ENCODE measurements around the gene SLC6A6. TPM values are rescaled to one million over a fixed set of nuclear protein-coding genes. Genes with fewer than 3 reads are reported as not detected.

The SLC6A6 gene
- total and polyA plus RNA-seq, 2 experiments from 2014 or later: 27.5 to 150 TPM

- TF ChIP-seq, protein P1, sequence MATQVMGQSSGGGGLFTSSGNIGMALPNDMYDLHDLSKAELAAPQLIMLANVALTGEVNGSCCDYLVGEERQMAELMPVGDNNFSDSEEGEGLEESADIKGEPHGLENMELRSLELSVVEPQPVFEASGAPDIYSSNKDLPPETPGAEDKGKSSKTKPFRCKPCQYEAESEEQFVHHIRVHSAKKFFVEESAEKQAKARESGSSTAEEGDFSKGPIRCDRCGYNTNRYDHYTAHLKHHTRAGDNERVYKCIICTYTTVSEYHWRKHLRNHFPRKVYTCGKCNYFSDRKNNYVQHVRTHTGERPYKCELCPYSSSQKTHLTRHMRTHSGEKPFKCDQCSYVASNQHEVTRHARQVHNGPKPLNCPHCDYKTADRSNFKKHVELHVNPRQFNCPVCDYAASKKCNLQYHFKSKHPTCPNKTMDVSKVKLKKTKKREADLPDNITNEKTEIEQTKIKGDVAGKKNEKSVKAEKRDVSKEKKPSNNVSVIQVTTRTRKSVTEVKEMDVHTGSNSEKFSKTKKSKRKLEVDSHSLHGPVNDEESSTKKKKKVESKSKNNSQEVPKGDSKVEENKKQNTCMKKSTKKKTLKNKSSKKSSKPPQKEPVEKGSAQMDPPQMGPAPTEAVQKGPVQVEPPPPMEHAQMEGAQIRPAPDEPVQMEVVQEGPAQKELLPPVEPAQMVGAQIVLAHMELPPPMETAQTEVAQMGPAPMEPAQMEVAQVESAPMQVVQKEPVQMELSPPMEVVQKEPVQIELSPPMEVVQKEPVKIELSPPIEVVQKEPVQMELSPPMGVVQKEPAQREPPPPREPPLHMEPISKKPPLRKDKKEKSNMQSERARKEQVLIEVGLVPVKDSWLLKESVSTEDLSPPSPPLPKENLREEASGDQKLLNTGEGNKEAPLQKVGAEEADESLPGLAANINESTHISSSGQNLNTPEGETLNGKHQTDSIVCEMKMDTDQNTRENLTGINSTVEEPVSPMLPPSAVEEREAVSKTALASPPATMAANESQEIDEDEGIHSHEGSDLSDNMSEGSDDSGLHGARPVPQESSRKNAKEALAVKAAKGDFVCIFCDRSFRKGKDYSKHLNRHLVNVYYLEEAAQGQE (IDR thresholded peaks at IDR 0.05; ENCODE audit: unreplicated experiment): no peak
- TF ChIP-seq EZH2 (IDR thresholded peaks at IDR 0.05; ENCODE audit: low read depth, unreplicated experiment) (no peak), ZNF114 (CRISPR knock-in tag; IDR thresholded peaks at IDR 0.05) (no peak), CTCF (conservative IDR thresholded peaks at IDR 0.05; ENCODE audit: low read depth in 2 of 2) (no peak), CREB1 (CRISPR knock-in tag; IDR thresholded peaks at IDR 0.05; ENCODE audit: low read depth) (no peak), POLR2AphosphoS5 (IDR thresholded peaks at IDR 0.05; ENCODE audit: low read depth) (no peak)
These were observed 90.8 kb downstream of the SLC6A6 start (continued) for GRCh38 chr3:14492948-14493881.

DNA sequence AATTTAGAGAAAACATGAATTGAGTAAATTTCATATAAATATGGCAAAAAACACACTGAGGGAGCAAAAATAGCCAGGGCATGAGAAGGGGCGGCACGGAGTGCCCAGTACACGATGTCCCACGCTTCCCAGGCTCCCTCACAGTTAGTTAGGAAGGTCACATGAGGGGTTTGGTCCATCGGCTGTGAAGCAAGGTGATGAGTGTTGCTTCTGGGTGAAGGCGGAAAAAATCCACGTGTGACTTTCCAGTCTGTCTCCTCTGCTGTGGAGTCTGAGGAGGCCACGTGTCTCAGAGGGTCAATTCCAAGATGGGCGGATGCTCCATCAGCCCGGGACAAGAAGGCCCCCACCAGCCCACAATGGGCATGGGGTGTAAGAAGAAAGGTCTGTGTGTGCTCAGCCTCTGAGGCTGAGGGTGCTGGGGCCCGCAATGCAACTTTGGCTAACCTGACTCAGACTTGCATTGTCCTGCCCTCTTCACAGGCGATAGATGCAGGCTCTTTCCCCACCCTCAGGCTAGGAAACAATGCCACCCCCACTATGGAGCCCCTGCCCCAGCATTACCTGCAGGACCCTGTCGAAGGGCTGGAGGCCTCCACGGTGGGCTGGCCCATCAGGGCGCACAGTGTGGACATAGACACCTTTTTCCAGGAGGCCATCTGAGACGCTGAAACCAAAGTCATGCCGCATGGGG lies 92.0 kb downstream of the SLC6A6 start:
- no peaks in the 10 kb centered on the region for H3K9me2 ChIP-seq (ENCODE audit: insufficient read depth)
- Mint-ChIP-seq H3K4me3 (no peak overlapping the region), H3K9me3 (no peaks in the 10 kb centered on the region; the same call in 2 of the 3 replicates), H3K4me1 (peaks cover 2% of the 10 kb centered on the region; the same call in 2 of the 3 replicates), H3K27me3 (ENCODE audit: insufficient read depth, low read depth, poor library complexity) (peaks cover 14% of the 10 kb centered on the region), H3K36me3 (ENCODE audit: low read depth) (no peaks in the 10 kb centered on the region), H3K27ac (no peak overlapping the region)
- H3K27ac ChIP-seq (ENCODE audit: low read depth): no peak overlapping the region
- no peak overlapping the region for H3K4me3 ChIP-seq
- no peak overlapping the region for H2AFZ ChIP-seq
- no peaks in the 10 kb centered on the region for H3K4me1 ChIP-seq (ENCODE audit: insufficient read depth)
- no peak for ATAC-seq
- no peaks in the 10 kb centered on the region for H3K79me2 ChIP-seq (replicated peaks; ENCODE audit: insufficient read depth)
- no peaks in the 10 kb centered on the region for H3K27me3 ChIP-seq (ENCODE audit: insufficient read depth)
- DNase-seq (ENCODE audit: low spot score): no peak
- no peaks in the 10 kb centered on the region for H3K36me3 ChIP-seq (ENCODE audit: insufficient read depth)
- 0 out of 2 replicates have a peak, but pooled peaks cover 3% of the 10 kb centered on the region for H4K20me1 ChIP-seq (replicated peaks; ENCODE audit: insufficient read depth)
- H3F3A ChIP-seq (replicated peaks; ENCODE audit: low read depth): no peaks in the 10 kb centered on the region
- no peak overlapping the region for H3K4me2 ChIP-seq
- TF ChIP-seq EZH2 (IDR thresholded peaks at IDR 0.05; ENCODE audit: low read depth, unreplicated experiment) (no peak), EZH2phosphoT487 (IDR thresholded peaks at IDR 0.05; ENCODE audit: unreplicated experiment) (no peak), NANOG (IDR thresholded peaks at IDR 0.05; ENCODE audit: borderline replicate concordance) (no peak), ZNF331 (CRISPR knock-in tag; IDR thresholded peaks at IDR 0.05; ENCODE audit: low read depth) (no peak), STAT1 (IDR thresholded peaks at IDR 0.05; ENCODE audit: unreplicated experiment) (no peak)
- TF ChIP-seq, protein P2, sequence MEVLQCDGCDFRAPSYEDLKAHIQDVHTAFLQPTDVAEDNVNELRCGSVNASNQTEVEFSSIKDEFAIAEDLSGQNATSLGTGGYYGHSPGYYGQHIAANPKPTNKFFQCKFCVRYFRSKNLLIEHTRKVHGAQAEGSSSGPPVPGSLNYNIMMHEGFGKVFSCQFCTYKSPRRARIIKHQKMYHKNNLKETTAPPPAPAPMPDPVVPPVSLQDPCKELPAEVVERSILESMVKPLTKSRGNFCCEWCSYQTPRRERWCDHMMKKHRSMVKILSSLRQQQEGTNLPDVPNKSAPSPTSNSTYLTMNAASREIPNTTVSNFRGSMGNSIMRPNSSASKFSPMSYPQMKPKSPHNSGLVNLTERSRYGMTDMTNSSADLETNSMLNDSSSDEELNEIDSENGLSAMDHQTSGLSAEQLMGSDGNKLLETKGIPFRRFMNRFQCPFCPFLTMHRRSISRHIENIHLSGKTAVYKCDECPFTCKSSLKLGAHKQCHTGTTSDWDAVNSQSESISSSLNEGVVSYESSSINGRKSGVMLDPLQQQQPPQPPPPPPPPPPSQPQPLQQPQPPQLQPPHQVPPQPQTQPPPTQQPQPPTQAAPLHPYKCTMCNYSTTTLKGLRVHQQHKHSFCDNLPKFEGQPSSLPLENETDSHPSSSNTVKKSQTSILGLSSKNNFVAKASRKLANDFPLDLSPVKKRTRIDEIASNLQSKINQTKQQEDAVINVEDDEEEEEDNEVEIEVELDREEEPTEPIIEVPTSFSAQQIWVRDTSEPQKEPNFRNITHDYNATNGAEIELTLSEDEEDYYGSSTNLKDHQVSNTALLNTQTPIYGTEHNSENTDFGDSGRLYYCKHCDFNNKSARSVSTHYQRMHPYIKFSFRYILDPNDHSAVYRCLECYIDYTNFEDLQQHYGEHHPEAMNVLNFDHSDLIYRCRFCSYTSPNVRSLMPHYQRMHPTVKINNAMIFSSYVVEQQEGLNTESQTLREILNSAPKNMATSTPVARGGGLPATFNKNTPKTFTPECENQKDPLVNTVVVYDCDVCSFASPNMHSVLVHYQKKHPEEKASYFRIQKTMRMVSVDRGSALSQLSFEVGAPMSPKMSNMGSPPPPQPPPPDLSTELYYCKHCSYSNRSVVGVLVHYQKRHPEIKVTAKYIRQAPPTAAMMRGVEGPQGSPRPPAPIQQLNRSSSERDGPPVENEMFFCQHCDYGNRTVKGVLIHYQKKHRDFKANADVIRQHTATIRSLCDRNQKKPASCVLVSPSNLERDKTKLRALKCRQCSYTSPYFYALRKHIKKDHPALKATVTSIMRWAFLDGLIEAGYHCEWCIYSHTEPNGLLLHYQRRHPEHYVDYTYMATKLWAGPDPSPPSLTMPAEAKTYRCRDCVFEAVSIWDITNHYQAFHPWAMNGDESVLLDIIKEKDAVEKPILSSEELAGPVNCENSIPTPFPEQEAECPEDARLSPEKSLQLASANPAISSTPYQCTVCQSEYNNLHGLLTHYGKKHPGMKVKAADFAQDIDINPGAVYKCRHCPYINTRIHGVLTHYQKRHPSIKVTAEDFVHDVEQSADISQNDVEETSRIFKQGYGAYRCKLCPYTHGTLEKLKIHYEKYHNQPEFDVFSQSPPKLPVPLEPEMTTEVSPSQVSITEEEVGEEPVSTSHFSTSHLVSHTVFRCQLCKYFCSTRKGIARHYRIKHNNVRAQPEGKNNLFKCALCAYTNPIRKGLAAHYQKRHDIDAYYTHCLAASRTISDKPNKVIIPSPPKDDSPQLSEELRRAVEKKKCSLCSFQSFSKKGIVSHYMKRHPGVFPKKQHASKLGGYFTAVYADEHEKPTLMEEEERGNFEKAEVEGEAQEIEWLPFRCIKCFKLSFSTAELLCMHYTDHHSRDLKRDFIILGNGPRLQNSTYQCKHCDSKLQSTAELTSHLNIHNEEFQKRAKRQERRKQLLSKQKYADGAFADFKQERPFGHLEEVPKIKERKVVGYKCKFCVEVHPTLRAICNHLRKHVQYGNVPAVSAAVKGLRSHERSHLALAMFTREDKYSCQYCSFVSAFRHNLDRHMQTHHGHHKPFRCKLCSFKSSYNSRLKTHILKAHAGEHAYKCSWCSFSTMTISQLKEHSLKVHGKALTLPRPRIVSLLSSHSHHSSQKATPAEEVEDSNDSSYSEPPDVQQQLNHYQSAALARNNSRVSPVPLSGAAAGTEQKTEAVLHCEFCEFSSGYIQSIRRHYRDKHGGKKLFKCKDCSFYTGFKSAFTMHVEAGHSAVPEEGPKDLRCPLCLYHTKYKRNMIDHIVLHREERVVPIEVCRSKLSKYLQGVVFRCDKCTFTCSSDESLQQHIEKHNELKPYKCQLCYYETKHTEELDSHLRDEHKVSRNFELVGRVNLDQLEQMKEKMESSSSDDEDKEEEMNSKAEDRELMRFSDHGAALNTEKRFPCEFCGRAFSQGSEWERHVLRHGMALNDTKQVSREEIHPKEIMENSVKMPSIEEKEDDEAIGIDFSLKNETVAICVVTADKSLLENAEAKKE (CRISPR knock-in tag; IDR thresholded peaks at IDR 0.05): no peak

Data from GM23338 (cell line).